Measurements from ENCODE around the gene AKT2. TPM values are rescaled to one million over a fixed set of nuclear protein-coding genes. Genes with fewer than 3 reads are reported as not detected.

AKT2 gene
- total and polyA plus RNA-seq, 2 of the 8 experiments (the other 6 are each of a cell fraction or from before 2014, with no cell fraction given) = 151 to 183 TPM

DNA sequence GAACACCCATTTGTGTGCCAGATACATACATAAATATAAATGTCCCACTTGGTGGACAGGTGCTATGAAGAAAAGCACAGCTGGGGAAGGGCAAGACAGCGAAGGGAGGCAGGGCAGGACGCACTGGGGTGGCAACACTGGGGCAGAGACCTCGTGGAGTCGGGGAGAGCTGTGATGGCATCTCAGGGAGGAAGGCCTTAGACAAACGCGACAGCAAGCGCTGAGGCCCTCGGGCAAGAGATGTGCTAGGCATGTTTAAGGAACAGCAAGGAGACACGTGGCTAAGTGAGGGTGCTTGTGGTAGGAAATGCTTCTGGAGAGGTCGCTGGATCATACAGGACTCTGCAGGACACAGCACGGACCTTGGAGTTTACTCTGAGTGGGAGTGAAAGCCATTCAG, 35.4 kb downstream of the AKT2 start:
- Histone ChIP-seq H3K4me2 (ENCODE audit: insufficient read depth in 1 of 2, low read depth in 2 of 2, low read length in 2 of 2) (no peak overlapping the region), H3K9ac (replicated peaks in 1 of 4; ENCODE audit: extremely low read depth in 1 of 4, low read depth in 3 of 4, low read length in 3 of 4) (no peak overlapping the region; a peak in 1 of 7 replicates), H2BK20ac (ENCODE audit: low read length) (no peak overlapping the region), H3K27me3 (replicated peaks in 1 of 4; ENCODE audit: control insufficient read depth in 3 of 4, extremely low read depth in 1 of 4, insufficient read depth in 3 of 4, low read length in 3 of 4) (no peaks in the 10 kb centered on the region), H3K23me2 (ENCODE audit: low read depth, low read length) (no peaks in the 10 kb centered on the region), H3K79me2 (ENCODE audit: control insufficient read depth in 1 of 2, insufficient read depth in 2 of 2, low read length in 2 of 2) (peaks cover 0 to 6% of the 10 kb centered on the region in 2 experiments; a peak in 1 of 4 replicates), H4K20me1 (replicated peaks in 1 of 2; ENCODE audit: control insufficient read depth in 1 of 2, insufficient read depth in 2 of 2, low read length in 2 of 2) (peaks cover 2 to 3% of the 10 kb centered on the region in 2 experiments), H3K4me3 (ENCODE audit: extremely low read depth in 1 of 4, insufficient read depth in 2 of 4, low read depth in 3 of 4, low read length in 4 of 4) (no peak overlapping the region), H3K4me1 (replicated peaks in 1 of 4; ENCODE audit: control insufficient read depth in 3 of 4, insufficient read depth in 4 of 4, low read length in 3 of 4) (peaks cover 0 to 6% (median 4%) of the 10 kb centered on the region in 4 experiments; a peak in 5 of 7 replicates), H3K14ac (ENCODE audit: insufficient read length) (no peak overlapping the region), H3K36me3 (ENCODE audit: control insufficient read depth in 2 of 4, insufficient read depth in 4 of 4, low read length in 3 of 4) (peaks cover 0 to 6% (median 1%) of the 10 kb centered on the region in 4 experiments; a peak in 3 of 8 replicates), H4K8ac (ENCODE audit: extremely low read depth, insufficient read depth, low read length) (no peak overlapping the region), H3K4ac (replicated peaks; ENCODE audit: insufficient read length, low read depth, low read length) (no peak overlapping the region), H3K18ac (ENCODE audit: extremely low read depth, low read length) (no peak overlapping the region), H4K91ac (replicated peaks; ENCODE audit: insufficient read length, low read length) (no peak overlapping the region), H2AFZ (ENCODE audit: low read length) (no peak overlapping the region), H2BK15ac (ENCODE audit: low read length) (no peak overlapping the region), H4K5ac (ENCODE audit: insufficient read length, low read depth, low read length) (no peak overlapping the region), H2AK5ac (ENCODE audit: low read depth, low read length) (no peak overlapping the region; the same call in 1 of the 2 replicates), H3K79me1 (ENCODE audit: low read depth, low read length) (peaks cover 3% of the 10 kb centered on the region; the same call in 1 of the 2 replicates), H2BK120ac (replicated peaks; ENCODE audit: low read depth, low read length) (no peak overlapping the region), H2BK12ac (ENCODE audit: low read depth, low read length) (no peak overlapping the region), H3K27ac (ENCODE audit: low read depth, low read length) (no peak overlapping the region), H3K23ac (ENCODE audit: insufficient read length) (no peak overlapping the region), H3K56ac (replicated peaks; ENCODE audit: insufficient read length, low read depth, low read length) (no peak overlapping the region), H2BK5ac (ENCODE audit: low read depth, low read length) (no peak overlapping the region), H3K9me3 (ENCODE audit: insufficient read depth in 2 of 2, low read depth in 1 of 2, low read length in 1 of 2) (no peaks in the 10 kb centered on the region)
- ChIA-PET POLR2A (ENCODE audit: partially characterized antibody) (interaction anchor here (0.6 kb wide), 1 partner anchor 32 kb away, joined by 3 read pairs; the partner anchor contains the start of gene TTC9B), CTCF (ENCODE audit: partially characterized antibody) (interaction anchor here (0.7 to 2.7 kb wide), 10 partner anchors 9 to 110 kb away, joined by 3 to 11 read pairs (median 4); partner anchors contain the start of gene TTC9B)
- DNase-seq (ENCODE audit: low read depth in 1 of 2, low spot score in 2 of 2) = no peak
- FAIRE-seq = no peak
- WGBS, 2 experiments (ENCODE audit: extremely low coverage in 1 of 2, insufficient coverage in 1 of 2, insufficient read length in 1 of 2, insufficient replicate concordance in 2 of 2, low coverage in 1 of 2, low lambda C conversion rate in 2 of 2, missing lambda C conversion rate in 1 of 2) = 95% methylated on average over 11 of the region's 11 CpGs; no CpG with 5 or more reads in 1 of the 2 experiments
- TF ChIP-seq BRCA1 (IDR thresholded peaks at IDR 0.05; ENCODE audit: low read depth, low read length) = no peak
- TF ChIP-seq FOSL1 (IDR thresholded peaks at IDR 0.05; ENCODE audit: insufficient read depth, low read depth, low read length) = no peak
- TF ChIP-seq SUZ12 (IDR thresholded peaks at IDR 0.05; ENCODE audit: low read length) = no peak
- no peak for TF ChIP-seq JUN (IDR thresholded peaks at IDR 0.05; ENCODE audit: low read depth, low read length)
- no peak for TF ChIP-seq KDM1A (IDR thresholded peaks at IDR 0.05; ENCODE audit: borderline replicate concordance, low read length)

All from H1 (cell line).